HG03521 (cell line): Measurements from ENCODE around the gene AWAT1.
"Not testable (repeated sequence)": the region's sequence is repeated elsewhere in the genome, so short reads cannot be mapped to it uniquely, and the experiment has no call there.

Source experiments
- ATAC-seq: cut with Tn5 transposase; IDR thresholded peaks from one replicate; pipeline ENCODE4 v1.9.1; 2021; ENCODE audit warnings: mild to moderate bottlenecking, moderate library complexity; ENCODE audit not compliant: unreplicated experiment

Gene AWAT1

DNA sequence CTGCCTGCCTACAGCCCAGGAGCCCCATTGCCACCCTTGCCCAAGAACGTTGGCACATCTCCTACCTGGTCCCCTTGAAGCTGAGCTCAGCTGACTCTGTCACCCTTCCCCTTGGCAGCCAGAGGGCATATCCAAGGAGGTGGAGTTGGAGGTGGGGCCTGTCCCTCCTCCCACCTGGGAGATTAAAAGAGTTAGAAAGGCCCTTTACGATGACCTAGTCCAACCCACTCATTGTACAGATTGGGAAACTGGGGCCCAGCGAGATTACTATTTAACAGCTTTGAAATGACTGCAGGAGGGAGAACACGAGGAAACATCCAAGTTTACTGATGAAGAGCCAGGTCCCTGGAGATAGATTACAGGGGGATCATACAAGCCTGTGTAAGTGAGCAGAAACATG, 25.6 kb downstream of the AWAT1 start, which contains the start of gene P2RY4:
P2RY4 (minus strand) TSS at position 101 of the 400 bp plus-strand sequence. CDS start 580 bp downstream, outside the sequence.
- no peak for ATAC-seq

DNA sequence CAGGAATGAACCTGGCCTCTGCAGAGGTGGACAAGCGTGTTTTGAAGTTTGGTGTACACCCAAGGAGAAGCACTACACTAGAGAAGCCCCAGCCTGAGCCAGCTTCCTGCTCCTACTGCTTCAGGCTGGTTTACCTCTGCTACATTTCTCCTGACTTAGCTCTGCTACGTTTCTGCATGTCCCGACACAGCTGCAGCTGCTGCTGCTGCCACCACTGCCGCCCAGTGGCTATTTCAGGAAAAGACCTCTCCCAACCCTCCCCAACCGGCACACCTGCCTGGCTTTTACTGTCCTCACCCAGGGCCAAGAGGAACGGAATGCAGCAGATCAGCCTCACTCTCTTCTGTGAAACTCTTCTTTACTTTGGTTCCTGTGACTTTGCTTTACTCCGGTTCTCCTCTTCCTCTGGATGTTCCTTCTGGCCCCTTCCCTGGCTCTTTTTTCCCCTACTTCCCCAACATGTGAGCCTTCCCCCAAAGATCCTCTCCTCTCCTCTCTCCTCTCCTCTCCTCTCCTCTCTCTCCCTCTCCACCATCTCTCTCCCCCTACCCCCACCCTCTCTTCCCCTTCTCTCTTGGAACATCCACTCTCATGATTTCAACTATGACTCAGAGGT, 28.6 kb downstream of the AWAT1 start:
- no peak for ATAC-seq

DNA sequence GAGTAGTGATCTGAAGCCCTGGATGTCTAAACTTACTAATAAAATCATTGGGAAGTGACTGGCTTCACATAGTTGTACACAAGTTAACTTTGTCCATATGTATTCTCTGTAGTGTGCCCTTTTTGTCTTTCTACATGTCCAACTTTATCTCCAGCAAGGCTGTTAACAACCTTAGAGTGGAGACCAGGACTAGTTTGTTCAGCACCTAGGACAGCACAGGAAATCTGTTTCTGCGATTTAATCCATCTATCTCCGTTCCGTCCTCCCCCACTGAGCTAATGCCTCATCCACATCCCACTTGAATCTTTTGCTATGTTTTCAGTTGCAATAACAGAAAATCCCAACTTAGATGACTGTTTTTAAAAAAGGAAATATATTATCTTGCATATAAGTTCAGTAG, 30.3 kb downstream of the AWAT1 start:
- ATAC-seq, result no peak

DNA sequence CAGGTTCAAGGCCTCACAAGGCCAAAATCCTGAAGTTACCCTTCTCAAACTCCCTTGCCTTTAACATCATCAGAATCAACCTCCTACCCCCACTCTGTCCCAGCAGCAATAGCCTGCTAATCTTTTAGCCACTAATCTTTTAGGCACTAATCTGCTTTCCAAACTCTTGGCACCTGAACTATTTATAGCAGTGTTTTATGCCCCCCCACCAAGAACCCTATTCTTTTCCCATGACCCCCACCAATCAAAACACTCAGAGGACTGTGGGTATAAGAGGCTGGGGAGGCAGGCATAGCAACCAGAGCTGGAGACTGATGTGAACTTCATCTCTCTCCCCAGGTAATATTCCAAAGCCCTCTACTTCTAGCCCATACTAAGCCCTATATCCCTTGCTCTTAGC, 33.6 kb downstream of the AWAT1 start, which contains the start of gene ARR3:
ARR3 (plus strand) TSS at position 301 of the 400 bp plus-strand sequence. CDS start 1,052 bp downstream, outside the sequence.
- ATAC-seq, result no peak

DNA sequence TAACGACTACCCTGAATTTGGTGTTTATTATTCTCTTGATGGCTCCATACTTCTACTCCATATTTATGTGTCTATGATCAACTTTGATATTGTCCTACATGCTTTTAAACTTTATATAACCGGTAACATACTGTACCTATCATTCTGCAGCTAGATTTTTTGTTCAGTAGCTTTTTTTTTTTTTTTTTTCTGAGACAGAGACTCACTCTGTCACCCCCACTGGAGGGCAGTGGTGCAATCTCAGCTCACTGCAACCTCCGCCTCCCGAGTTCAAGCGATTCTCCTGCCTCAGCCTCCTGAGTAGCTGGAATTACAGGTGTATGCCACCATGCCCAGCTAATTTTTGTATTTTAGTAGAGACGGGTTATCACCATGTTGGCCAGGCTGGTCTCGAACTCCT, 39.6 kb downstream of the AWAT1 start:
- ATAC-seq, result not testable (repeated sequence)

DNA sequence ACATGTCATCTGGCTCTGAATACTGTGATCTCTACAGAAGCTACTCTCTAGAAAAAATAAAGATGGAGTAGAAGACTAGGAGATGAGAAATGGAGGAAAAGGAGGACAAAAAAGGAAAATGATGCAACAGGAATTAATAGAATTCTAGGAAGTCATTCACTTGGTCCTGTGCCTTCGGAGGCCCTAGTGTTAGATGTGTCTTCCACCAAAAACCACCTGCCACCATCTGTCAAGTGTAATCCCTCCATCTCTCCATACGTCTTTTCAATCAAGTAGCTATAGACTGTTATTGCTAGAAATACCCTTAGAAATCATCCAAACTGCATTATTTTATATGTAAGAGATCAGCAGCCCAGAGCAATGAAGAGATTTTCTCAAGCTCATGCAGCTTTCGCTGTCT, 44.6 kb downstream of the AWAT1 start:
- no peak for ATAC-seq

DNA sequence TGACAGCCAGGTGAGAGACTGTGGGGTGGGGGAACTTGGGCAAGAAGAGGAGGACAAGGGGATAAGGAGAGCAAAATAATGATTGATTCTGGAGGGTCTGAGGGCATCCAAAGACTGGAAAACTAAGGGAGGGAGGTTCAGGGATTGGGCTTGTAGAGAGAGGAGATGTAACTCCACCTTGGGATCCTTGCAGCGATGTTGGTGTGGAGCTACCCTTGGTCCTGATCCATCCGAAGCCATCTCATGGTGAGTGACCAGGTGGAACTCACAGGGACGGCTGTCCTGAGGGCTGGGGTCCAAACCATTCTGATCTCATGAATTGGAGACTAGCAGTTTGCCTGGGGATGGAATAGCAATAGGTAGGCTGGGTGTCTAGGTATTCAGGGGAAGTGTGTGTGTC, 46.1 kb downstream of the AWAT1 start:
- ATAC-seq, result no peak

DNA sequence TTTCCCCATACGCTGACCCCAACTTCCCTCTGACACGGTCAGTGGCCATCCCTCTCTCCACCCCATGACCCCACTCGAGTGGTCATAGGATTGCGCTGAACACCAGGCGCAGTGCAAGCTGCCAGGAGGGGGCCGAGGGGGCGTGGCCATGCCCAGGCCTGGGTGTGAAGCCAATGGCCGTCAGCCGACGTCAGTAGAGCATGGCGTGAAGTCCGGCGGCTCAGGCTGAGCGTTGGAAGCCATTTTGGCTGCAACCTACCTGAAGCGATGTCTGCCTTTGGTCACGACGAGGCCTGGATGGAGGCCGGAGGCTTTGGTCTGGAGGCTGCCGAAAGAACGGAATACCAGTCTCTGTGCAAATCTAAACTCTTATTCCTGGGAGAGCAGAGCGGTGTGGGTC, 47.5 kb downstream of the AWAT1 start, which contains the start of gene RAB41:
RAB41 (plus strand) TSS at position 222 of the 400 bp plus-strand sequence; CDS start at position 268, 46 bp downstream.
- ATAC-seq, result no peak

DNA sequence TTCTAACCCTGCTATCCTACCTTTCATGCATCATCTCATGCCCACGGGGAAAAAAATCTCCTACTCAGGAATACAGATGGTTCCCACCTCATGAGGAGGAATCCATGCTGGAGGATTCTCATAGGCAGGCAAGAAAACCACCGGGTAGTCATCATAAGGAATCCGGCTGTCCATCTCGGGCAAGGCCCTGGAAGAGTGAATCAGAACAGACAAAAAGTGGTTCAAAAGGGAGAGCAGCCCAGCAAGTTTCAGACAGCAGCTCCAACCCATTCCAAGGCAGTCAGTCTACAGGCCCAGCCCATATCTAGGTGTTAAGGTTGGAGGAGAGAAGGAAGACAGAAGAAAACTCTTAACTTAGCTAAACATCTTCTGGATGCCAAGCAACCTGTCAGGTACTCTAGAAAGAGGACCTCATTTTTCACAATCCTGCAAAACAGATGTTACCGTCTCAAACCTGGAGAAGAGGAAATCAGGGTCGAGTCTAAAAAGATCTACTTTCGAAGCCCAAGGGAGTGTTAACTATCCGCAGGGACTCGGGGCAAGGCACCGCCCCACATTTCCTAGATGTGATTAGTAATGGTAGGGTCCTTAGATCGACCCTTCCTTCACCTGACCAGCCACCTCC, 54.8 kb downstream of the AWAT1 start:
- ATAC-seq, result no peak
